ENCODE results near the gene SPTLC3. TPM values are rescaled to one million over a fixed set of nuclear protein-coding genes. Genes with fewer than 3 reads are reported as not detected.

The SPTLC3 gene
- total and polyA plus RNA-seq, 2 of the 13 experiments (the other 11 are each of a cell fraction or from before 2014, with no cell fraction given): 20.5 to 95.6 TPM

DNA sequence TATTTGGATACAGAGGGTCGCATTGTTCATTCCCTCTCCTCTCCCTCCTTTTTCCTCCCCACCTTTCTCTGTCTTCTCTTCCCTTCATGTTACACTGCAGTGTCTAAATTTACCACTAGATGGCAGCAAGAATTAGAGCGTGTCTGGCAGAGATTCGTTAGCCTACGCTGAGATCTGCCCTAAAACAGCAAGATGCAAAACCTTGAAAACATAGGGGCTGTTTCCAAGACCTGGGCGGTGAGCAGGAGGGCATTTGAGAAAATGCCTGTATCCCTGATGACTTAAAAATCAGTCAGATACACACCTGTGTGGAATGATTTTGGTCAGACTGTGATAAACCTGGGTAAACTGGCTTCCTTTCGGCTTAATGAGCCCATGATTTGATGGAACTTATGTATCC lies 110.8 kb downstream of the SPTLC3 start (continued):
- TF ChIP-seq ARNT2 (CRISPR knock-in tag; IDR thresholded peaks at IDR 0.05; ENCODE audit: low read depth) (no peak), ETV5 (CRISPR knock-in tag; IDR thresholded peaks at IDR 0.05; ENCODE audit: borderline replicate concordance) (no peak; the same call in 1 of the 2 replicates), KLF9 (CRISPR knock-in tag; IDR thresholded peaks at IDR 0.05; ENCODE audit: low read depth) (no peak), HNRNPH1 (optimal IDR thresholded peaks at IDR 0.05; ENCODE audit: low read depth, low read length) (no peak), ZNF230 (CRISPR knock-in tag; IDR thresholded peaks at IDR 0.05) (no peak), GATAD2A (CRISPR knock-in tag; IDR thresholded peaks at IDR 0.05) (peak; percentile 69; the same call in 1 of the 2 replicates), ESRRA (CRISPR knock-in tag; IDR thresholded peaks at IDR 0.05; ENCODE audit: low read depth) (no peak), ZNF549 (CRISPR knock-in tag; IDR thresholded peaks at IDR 0.05) (no peak), ZNF354B (CRISPR knock-in tag; IDR thresholded peaks at IDR 0.05) (no peak), ZNF17 (CRISPR knock-in tag; IDR thresholded peaks at IDR 0.05) (no peak), KLF15 (CRISPR knock-in tag; IDR thresholded peaks at IDR 0.05; ENCODE audit: borderline replicate concordance) (no peak), ZNF234 (CRISPR knock-in tag; conservative IDR thresholded peaks at IDR 0.05) (no peak), ZNF562 (CRISPR knock-in tag; IDR thresholded peaks at IDR 0.05; ENCODE audit: borderline replicate concordance) (no peak), ZNF383 (CRISPR knock-in tag; IDR thresholded peaks at IDR 0.05; ENCODE audit: borderline replicate concordance) (no peak), MAZ (IDR thresholded peaks at IDR 0.05; ENCODE audit: borderline replicate concordance, low read depth, low read length) (0 out of 2 replicates have a peak, but pooled peaks have one; percentile 53), MAZ (CRISPR knock-in tag; IDR thresholded peaks at IDR 0.05; ENCODE audit: low read depth) (no peak)
- TF ChIP-seq, protein P1, sequence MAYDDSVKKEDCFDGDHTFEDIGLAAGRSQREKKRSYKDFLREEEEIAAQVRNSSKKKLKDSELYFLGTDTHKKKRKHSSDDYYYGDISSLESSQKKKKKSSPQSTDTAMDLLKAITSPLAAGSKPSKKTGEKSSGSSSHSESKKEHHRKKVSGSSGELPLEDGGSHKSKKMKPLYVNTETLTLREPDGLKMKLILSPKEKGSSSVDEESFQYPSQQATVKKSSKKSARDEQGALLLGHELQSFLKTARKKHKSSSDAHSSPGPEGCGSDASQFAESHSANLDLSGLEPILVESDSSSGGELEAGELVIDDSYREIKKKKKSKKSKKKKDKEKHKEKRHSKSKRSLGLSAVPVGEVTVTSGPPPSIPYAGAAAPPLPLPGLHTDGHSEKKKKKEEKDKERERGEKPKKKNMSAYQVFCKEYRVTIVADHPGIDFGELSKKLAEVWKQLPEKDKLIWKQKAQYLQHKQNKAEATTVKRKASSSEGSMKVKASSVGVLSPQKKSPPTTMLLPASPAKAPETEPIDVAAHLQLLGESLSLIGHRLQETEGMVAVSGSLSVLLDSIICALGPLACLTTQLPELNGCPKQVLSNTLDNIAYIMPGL (CRISPR knock-in tag; IDR thresholded peaks at IDR 0.05; ENCODE audit: borderline replicate concordance in 1 of 2, low read depth in 1 of 2): peak in 1 of 2 experiments; percentile 62; a peak in 1 of 4 replicates
- TF ChIP-seq, protein P2, sequence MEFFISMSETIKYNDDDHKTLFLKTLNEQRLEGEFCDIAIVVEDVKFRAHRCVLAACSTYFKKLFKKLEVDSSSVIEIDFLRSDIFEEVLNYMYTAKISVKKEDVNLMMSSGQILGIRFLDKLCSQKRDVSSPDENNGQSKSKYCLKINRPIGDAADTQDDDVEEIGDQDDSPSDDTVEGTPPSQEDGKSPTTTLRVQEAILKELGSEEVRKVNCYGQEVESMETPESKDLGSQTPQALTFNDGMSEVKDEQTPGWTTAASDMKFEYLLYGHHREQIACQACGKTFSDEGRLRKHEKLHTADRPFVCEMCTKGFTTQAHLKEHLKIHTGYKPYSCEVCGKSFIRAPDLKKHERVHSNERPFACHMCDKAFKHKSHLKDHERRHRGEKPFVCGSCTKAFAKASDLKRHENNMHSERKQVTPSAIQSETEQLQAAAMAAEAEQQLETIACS (CRISPR knock-in tag; IDR thresholded peaks at IDR 0.05): no peak
- TF ChIP-seq, protein P3, sequence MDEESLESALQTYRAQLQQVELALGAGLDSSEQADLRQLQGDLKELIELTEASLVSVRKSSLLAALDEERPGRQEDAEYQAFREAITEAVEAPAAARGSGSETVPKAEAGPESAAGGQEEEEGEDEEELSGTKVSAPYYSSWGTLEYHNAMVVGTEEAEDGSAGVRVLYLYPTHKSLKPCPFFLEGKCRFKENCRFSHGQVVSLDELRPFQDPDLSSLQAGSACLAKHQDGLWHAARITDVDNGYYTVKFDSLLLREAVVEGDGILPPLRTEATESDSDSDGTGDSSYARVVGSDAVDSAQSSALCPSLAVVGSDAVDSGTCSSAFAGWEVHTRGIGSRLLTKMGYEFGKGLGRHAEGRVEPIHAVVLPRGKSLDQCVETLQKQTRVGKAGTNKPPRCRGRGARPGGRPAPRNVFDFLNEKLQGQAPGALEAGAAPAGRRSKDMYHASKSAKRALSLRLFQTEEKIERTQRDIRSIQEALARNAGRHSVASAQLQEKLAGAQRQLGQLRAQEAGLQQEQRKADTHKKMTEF (CRISPR knock-in tag; IDR thresholded peaks at IDR 0.05): 0 out of 2 replicates have a peak, but pooled peaks have one; percentile 25
- TF ChIP-seq, protein P4, sequence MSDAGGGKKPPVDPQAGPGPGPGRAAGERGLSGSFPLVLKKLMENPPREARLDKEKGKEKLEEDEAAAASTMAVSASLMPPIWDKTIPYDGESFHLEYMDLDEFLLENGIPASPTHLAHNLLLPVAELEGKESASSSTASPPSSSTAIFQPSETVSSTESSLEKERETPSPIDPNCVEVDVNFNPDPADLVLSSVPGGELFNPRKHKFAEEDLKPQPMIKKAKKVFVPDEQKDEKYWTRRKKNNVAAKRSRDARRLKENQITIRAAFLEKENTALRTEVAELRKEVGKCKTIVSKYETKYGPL (CRISPR knock-in tag; IDR thresholded peaks at IDR 0.05): no peak
- TF ChIP-seq, protein P5, sequence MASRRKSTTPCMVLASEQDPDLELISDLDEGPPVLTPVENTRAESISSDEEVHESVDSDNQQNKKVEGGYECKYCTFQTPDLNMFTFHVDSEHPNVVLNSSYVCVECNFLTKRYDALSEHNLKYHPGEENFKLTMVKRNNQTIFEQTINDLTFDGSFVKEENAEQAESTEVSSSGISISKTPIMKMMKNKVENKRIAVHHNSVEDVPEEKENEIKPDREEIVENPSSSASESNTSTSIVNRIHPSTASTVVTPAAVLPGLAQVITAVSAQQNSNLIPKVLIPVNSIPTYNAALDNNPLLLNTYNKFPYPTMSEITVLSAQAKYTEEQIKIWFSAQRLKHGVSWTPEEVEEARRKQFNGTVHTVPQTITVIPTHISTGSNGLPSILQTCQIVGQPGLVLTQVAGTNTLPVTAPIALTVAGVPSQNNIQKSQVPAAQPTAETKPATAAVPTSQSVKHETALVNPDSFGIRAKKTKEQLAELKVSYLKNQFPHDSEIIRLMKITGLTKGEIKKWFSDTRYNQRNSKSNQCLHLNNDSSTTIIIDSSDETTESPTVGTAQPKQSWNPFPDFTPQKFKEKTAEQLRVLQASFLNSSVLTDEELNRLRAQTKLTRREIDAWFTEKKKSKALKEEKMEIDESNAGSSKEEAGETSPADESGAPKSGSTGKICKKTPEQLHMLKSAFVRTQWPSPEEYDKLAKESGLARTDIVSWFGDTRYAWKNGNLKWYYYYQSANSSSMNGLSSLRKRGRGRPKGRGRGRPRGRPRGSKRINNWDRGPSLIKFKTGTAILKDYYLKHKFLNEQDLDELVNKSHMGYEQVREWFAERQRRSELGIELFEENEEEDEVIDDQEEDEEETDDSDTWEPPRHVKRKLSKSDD (CRISPR knock-in tag; IDR thresholded peaks at IDR 0.05; ENCODE audit: low read depth): no peak
